Middle frontal gyrus (tissue), 1 donor: Measurements from ENCODE around the gene PACS1.
"Not testable (repeated sequence)": the region's sequence is repeated elsewhere in the genome, so short reads cannot be mapped to it uniquely, and the experiment has no call there.

Source experiments
- DNase-seq: peaks from one replicate; pipeline ENCODE4 v3.0.0-alpha.2; 2015; ENCODE audit warnings: low spot score; ENCODE audit errors: extremely low spot score

Gene PACS1

DNA sequence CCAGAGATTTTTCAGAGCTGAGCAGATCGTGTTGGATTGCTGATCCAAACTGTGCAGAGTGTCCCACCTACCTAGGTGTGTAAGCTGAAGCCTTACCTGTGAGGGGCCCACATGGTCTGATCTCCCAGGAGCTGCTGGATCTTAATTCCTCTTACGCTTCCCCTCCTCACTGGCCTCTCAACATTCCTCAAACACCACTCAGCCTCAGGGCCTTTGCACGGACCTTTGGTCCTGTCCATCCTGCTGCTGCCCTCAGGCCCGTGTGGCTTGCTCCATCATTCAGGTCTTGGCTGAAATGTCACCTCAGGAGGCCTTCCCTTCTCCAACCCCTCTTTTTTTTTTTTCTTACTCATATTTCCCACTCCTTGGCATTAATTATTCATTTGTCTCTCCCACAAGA is 177.2 kb downstream of the PACS1 start:
- DNase-seq, result no peak

DNA sequence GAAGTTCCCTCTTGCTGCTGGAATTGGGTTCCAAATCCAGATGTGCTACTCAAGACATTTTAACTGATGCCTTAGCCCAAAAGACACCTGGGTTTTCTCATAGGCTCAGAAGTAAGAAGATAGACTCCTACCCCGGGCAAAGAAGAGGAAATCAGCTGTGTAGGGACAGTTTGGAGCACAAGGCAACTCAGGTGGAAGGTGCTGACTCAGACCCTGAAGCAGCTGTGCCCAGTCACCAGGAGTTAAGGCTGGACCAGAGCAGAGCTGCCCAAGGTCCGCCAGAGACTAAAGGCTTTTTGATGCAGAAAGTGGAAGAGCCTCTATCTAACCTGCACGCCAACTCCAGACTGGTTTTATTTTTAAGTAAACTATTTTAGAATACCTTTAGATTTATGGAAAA is 177.7 kb downstream of the PACS1 start:
- no peak for DNase-seq

DNA sequence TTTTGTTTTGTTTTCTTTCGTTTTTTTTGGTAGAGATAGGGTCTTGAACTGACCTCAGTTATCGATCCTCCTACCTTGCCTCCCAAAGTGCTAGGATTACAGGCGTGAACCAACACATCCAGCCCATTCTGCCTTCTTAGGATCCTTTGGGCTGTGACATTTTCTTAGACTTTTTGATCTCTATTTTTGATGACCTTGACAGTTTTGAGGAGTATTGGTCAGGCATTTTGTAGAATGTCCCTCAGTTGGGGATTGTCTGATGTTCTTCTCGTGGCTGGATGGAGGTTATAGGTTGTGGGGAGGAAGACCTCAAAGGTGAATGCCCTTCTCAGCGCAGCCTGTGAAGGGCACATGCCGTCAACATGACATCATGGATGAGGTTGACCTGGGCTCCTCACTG is 178.8 kb downstream of the PACS1 start:
- DNase-seq, result no peak

GRCh38 chr11:66251809-66252208 is 181.7 kb downstream of the PACS1 start:
- DNase-seq, result no peak

- not testable (repeated sequence) for DNase-seq
Observed at GRCh38 chr11:66253081-66253480, 183.0 kb downstream of the PACS1 start.

GRCh38 chr11:66258473-66258893 is 188.4 kb downstream of the PACS1 start:
- DNase-seq, result no peak

GRCh38 chr11:66259225-66259624 is 189.2 kb downstream of the PACS1 start:
- DNase-seq, result no peak

DNA sequence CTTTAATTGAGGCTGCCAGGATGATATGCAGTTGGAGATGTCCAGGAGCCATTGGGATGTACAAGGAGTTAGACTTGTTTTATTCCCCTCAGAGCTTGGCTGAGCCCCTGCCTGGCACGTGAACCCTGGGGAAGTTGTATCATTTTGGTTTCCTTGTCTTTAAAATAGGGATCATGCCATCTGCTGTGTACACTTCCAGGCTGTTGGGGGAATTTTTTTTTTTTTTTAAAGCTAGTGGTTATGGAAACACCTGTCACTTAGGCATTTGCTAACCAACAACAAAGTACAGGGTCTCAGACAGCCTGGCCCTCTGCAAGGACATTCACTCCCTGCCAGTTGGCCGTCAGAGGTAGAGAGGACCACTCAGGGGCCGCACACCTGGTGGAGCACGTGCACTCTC is 189.9 kb downstream of the PACS1 start:
- DNase-seq, result no peak

DNA sequence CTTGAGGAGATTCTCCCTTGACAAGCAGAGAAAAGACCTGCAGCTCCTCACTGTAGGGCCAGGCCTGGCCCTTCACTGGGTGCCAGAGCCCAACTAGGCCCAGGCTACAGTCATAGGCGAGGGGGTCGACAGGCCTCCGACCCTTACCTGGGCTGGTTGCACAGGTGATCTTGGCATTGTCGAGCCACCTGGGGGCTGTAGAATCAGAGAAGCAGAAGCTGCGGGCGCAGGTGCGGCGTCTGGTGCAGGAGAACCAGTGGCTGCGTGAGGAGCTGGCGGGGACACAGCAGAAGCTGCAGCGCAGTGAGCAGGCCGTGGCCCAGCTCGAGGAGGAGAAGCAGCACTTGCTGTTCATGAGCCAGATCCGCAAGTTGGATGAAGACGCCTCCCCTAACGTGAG is 191.5 kb downstream of the PACS1 start:
- DNase-seq, result no peak

- DNase-seq, result no peak
Observed at GRCh38 chr11:66262191-66262590, 192.1 kb downstream of the PACS1 start.

- no peak for DNase-seq
Observed at GRCh38 chr11:66262696-66263095, 192.6 kb downstream of the PACS1 start.

DNA sequence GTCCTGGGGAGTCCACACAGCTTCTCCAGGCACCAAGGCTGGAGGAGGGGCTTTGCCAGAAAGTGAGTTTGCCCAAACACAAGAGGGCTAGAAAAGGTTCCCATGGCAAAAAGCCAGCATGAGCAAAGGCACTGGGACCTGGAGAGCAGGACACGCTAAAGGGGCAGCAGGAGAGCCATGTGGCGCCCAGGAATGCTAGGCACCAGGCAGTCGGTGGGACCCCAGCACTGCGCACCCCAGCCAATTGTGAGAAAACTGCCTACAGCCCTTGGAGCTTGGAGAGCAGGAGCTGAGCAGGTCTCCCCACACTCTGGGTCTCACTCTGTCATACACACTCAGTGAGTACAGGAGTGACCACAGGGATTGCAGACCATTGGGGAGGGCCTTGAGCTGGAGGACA is 193.2 kb downstream of the PACS1 start:
- no peak for DNase-seq

GRCh38 chr11:66263785-66264184 is 193.7 kb downstream of the PACS1 start:
- DNase-seq, result no peak

GRCh38 chr11:66264383-66264782 is 194.3 kb downstream of the PACS1 start:
- DNase-seq, result no peak

GRCh38 chr11:66264914-66265313 is 194.8 kb downstream of the PACS1 start:
- DNase-seq, result no peak

GRCh38 chr11:66265531-66266377 is 195.7 kb downstream of the PACS1 start:
- no peak for DNase-seq

GRCh38 chr11:66266378-66267038 is 196.4 kb downstream of the PACS1 start:
- no peak for DNase-seq

DNA sequence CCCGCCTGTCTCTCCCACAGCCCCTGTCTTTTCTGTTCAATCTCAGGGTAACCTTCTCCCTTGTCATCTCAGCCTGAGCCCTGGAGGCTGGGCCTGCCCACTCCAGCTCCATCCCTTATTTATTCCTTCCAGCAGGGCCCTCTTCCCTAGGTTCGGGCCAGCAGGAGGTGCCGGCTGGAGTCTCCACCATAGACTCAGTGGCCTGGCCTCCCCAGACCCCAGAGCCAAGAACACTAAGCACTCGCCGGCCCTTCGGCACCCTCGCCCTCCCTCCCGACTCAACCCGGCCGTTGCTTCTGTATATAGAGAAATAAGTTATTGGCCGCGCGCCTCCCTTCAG is 196.9 kb downstream of the PACS1 start:
- DNase-seq, result no peak

DNA sequence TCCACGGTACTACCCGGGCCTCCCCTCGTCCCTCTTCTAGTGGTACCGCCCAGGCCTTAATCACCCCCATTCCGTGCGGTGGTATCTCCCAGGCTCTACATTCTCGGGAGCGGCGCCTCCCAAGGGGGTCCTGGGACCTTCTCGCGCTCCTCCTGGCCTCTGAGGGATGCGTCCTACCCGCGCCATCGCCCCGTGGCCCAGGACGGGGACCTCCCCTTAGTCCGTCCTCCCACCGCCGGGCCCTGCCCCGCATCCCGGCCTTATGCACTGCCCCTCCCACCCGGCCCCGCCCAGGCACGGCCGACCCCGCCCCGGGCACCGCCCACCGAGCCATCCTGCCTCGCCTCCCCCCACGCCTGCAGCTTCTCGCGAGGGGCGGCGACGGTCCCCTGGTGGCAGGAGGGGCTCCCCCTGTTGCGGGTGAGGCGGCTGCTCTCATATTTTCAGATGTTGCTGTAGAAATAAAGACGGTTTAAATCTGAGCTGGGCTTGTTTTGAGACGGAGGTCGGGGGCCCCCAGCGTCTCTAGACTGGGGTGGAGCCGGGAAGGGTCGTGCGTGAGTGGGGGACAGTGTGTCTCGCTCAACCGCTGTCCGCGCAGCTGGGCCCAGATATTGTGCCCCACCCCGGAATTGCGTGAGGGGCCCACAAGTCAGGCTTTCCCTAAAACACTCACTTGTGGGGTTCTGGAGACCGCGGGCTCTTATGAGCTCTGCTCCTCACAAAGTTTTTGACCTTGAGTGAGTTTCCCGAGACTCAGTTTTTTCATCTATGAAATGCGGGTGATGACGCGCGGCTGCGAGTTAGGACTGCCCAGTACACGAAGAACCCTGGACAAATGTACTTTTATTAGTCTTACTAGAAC is 197.5 kb downstream of the PACS1 start:
- DNase-seq, result peak; percentile 53

- peak; percentile 100 for DNase-seq
Observed at GRCh38 chr11:66268244-66268951, 198.3 kb downstream of the PACS1 start, which contains the start of gene RAB1B. Gene RAB1B, plus strand, starts transcription at chr11:66268639. Its CDS starts 41 bp downstream, at chr11:66268680.
